IPS-15b (cell line): ENCODE measurements around the gene NPIPA3.
"Not testable (repeated sequence)": the region's sequence is repeated elsewhere in the genome, so short reads cannot be mapped to it uniquely, and the experiment has no call there.

Source experiments
- H3K27me3 ChIP-seq: one replicate; pipeline ENCODE4 v1.6.1; 2013; ENCODE audit warnings: low read length; ENCODE audit not compliant: control insufficient read depth, insufficient read depth
- H3K36me3 ChIP-seq: one replicate; pipeline ENCODE4 v1.6.1; 2013; ENCODE audit warnings: low read length; ENCODE audit not compliant: control insufficient read depth, insufficient read depth
- H3K4me1 ChIP-seq: one replicate; pipeline ENCODE4 v1.6.1; 2013; ENCODE audit warnings: mild to moderate bottlenecking, low read length; ENCODE audit not compliant: control insufficient read depth, insufficient read depth
- H3K4me3 ChIP-seq: one replicate; pipeline ENCODE4 v1.5.1; 2013; ENCODE audit warnings: low read depth, low read length
- H3K9ac ChIP-seq: one replicate; pipeline ENCODE4 v1.6.1; 2013; ENCODE audit warnings: low read depth, mild to moderate bottlenecking, low read length
- H3K9me3 ChIP-seq: one replicate; pipeline ENCODE4 v1.6.1; 2013; ENCODE audit warnings: mild to moderate bottlenecking, low read length; ENCODE audit not compliant: control insufficient read depth, insufficient read depth

Gene NPIPA3

DNA sequence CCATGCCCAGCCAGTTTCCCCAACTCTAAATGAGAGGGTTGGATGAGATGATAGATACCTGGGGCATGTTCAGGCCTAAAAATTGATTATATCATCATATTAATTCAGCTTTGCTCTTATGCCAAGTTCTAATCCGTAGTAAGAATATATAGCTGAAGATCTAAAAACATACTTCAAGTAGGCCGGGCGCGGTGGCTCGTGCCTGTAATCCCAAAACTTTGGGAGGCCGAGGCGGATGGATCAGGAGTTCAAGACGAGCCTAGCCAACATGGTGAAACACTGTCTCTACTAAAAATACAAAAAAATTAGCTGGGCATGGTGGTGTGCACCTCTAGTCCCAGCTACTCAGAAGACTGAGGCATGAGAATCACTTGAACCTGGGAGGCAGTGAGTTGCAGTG is 21.1 kb upstream of the NPIPA3 start:
- no peaks in the 10 kb centered on the region for H3K9me3 ChIP-seq
- H3K4me3 ChIP-seq, result no peak overlapping the region
- H3K27me3 ChIP-seq, result no peaks in the 10 kb centered on the region
- H3K4me1 ChIP-seq, result no peaks in the 10 kb centered on the region
- no peak overlapping the region for H3K9ac ChIP-seq
- H3K36me3 ChIP-seq, result peaks cover 2% of the 10 kb centered on the region

DNA sequence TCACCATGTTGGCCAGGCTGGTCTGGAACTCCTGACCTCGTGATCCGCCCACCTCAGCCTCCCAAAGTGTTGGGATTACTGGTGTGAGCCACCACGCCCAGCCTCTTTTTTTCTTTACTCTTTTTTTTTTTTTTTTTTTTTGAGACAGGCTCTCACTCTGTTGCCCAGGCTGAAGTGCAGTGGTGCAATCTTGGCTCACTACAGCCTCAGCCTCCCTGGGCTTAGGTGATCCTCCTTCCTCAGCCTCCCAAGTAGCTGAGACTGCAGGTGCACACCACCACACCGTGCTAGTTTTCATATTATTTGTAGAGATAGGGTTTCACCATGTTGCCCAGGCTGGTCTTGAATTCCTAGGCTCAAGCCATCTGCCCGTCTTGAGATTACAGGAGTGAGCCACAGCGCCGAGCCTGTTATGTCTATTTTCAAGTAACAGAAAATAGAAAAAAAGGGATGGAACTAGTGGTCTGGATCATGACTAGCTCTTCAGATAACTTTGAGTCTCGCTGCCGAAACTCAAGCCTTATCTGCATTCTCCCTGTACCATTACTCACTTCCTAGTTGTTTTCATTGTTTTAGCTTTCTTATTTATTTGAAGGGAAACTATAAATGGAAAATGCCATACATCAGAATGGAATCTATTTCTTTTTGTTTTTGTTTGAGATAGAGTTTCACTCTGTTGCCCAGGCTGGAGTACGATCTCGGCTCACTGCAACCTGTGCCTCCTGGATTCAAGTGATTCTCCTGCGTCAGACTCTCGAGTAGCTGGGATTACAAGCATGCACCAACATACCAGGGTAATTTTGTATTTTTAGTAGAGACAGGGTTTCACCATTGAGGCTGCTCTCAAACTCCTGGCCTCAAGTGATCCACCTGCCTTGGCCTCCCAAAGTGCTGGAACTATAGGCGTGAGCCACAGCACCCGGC is 17.1 kb upstream of the NPIPA3 start:
- H3K36me3 ChIP-seq, H3K4me3 ChIP-seq, H3K9me3 ChIP-seq, H3K27me3 ChIP-seq, H3K4me1 ChIP-seq, H3K9ac ChIP-seq: not testable (repeated sequence)

GRCh38 chr16:14694129-14694528 is 9.1 kb upstream of the NPIPA3 start, which contains the start of gene PLA2G10:
Gene PLA2G10, minus strand, starts transcription at chr16:14694308. Its CDS starts 79 bp downstream, at chr16:14694229.
- H3K9ac ChIP-seq, H3K9me3 ChIP-seq, H3K27me3 ChIP-seq, H3K4me1 ChIP-seq, H3K36me3 ChIP-seq, H3K4me3 ChIP-seq: not testable (repeated sequence)

GRCh38 chr16:14701859-14702258 is 1.4 kb upstream of the NPIPA3 start:
- H3K36me3 ChIP-seq, H3K4me3 ChIP-seq, H3K27me3 ChIP-seq, H3K4me1 ChIP-seq, H3K9me3 ChIP-seq, H3K9ac ChIP-seq: not testable (repeated sequence)

- H3K4me1 ChIP-seq, H3K4me3 ChIP-seq, H3K36me3 ChIP-seq, H3K9me3 ChIP-seq, H3K27me3 ChIP-seq, H3K9ac ChIP-seq: not testable (repeated sequence)
These were observed 539 bp upstream of the NPIPA3 start for GRCh38 chr16:14702672-14703071.

- H3K4me1 ChIP-seq, H3K27me3 ChIP-seq, H3K9me3 ChIP-seq, H3K36me3 ChIP-seq, H3K9ac ChIP-seq, H3K4me3 ChIP-seq: not testable (repeated sequence)
These were observed 30.0 kb downstream of the NPIPA3 start for GRCh38 chr16:14733233-14733632.

DNA sequence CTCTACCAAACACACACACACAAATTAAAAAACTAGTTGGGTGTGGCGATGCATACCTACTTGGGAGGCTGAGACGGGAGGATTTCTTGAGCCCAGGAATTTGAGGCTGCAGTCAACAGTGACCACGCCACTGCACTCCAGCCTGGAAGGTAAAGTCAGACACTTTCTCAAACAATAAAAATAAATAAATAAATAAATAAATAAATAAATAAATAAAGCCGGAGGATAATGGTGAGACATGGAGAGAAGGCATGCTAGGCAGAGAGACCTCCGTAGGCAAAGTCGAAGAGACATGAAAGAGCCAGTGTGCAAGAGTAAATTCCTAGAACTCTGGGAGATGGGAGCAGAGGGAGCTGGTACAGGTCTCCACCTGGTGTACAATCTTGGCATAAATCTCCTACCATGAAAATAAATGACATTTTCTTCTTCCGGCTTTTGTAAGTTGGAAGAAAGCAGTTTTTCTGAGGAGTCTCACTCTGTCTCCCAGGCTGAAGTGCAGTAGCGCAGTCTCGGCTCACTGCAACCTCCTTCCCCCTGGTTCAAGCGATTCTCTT is 37.7 kb downstream of the NPIPA3 start:
- H3K9me3 ChIP-seq, H3K9ac ChIP-seq, H3K4me1 ChIP-seq, H3K27me3 ChIP-seq, H3K36me3 ChIP-seq, H3K4me3 ChIP-seq: not testable (repeated sequence)

GRCh38 chr16:14741794-14742193 is 38.6 kb downstream of the NPIPA3 start:
- H3K4me1 ChIP-seq, H3K27me3 ChIP-seq, H3K9me3 ChIP-seq, H3K4me3 ChIP-seq, H3K36me3 ChIP-seq, H3K9ac ChIP-seq: not testable (repeated sequence)

- not testable (repeated sequence) for H3K36me3 ChIP-seq, H3K9me3 ChIP-seq, H3K9ac ChIP-seq, H3K4me3 ChIP-seq, H3K27me3 ChIP-seq, H3K4me1 ChIP-seq
These were observed 39.3 kb downstream of the NPIPA3 start, which contains the start of gene NPIPA2 for GRCh38 chr16:14742273-14743128. Gene NPIPA2, plus strand, starts transcription at chr16:14742533. Its CDS starts 5,533 bp downstream, at chr16:14748066.

GRCh38 chr16:14773654-14774053 is 70.4 kb downstream of the NPIPA3 start:
- H3K9ac ChIP-seq, H3K4me1 ChIP-seq, H3K9me3 ChIP-seq, H3K27me3 ChIP-seq, H3K4me3 ChIP-seq, H3K36me3 ChIP-seq: not testable (repeated sequence)

DNA sequence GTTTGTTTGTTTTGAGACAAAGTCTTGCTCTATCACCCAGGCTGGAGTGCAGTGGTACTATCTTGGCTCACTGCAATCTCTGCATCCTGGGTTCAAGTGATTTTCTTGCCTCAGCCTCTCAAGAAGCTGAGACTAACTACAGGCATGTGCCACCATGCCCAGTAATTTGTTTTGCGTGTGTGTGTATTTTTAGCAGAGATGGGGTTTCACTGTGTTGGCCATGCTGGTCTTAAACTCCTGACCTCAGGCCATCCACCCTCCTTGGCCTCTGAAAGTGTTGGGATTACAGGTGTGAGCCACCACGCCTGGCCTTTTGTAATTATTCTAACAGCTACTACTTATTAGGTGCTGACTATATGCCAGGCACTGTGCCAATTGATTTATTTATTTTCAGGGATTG is 72.4 kb downstream of the NPIPA3 start:
- not testable (repeated sequence) for H3K9me3 ChIP-seq, H3K4me3 ChIP-seq, H3K27me3 ChIP-seq, H3K9ac ChIP-seq, H3K36me3 ChIP-seq, H3K4me1 ChIP-seq
